GM18868 (cell line): ENCODE measurements around the gene PXDN.
"Not testable (repeated sequence)": the region's sequence is repeated elsewhere in the genome, so short reads cannot be mapped to it uniquely, and the experiment has no call there.

Source experiments
- ATAC-seq: cut with Tn5 transposase; IDR thresholded peaks from one replicate; pipeline ENCODE4 v1.9.1; 2021; ENCODE audit warnings: mild to moderate bottlenecking, moderate library complexity; ENCODE audit not compliant: unreplicated experiment

The PXDN gene

DNA sequence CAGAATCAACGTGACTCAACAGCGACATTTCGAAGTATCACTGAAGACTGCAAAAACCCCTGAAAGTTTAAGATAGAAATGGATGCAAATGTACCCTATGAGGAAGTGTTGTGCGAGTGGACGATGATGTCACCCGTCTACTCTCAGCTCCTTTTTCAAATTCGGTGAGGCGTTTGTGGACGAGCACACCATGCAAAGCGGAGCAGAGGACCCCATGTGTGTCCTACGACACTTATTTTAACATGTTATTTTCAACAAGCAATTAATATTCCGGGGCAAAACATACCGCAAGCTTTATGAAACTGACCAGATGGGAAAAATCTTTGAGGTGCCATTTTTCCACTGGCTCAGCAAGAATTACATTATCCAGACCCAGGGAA is 2.0 kb downstream of the PXDN start:
- no peak for ATAC-seq

DNA sequence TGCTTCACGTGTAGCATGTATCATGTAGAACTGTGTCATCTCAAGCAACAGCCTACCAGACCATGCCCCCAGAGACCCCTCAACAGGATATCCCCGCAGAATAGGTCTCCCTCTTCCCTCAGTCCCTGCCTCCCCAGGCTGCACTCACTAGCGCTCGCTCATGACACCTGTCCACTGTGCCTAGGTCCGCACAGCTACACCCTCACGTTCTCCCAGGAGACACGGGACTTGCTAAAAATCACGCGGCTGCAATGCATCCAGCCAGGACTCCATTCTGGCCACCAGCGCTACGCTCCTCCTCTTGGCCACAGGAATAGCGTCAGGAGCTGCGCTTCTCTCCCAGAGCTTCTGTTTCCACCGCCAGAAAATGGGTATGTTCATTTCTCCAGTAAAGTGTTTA is 2.5 kb downstream of the PXDN start:
- ATAC-seq, result no peak

GRCh38 chr2:1740716-1741589 is 3.4 kb downstream of the PXDN start:
- no peak for ATAC-seq

DNA sequence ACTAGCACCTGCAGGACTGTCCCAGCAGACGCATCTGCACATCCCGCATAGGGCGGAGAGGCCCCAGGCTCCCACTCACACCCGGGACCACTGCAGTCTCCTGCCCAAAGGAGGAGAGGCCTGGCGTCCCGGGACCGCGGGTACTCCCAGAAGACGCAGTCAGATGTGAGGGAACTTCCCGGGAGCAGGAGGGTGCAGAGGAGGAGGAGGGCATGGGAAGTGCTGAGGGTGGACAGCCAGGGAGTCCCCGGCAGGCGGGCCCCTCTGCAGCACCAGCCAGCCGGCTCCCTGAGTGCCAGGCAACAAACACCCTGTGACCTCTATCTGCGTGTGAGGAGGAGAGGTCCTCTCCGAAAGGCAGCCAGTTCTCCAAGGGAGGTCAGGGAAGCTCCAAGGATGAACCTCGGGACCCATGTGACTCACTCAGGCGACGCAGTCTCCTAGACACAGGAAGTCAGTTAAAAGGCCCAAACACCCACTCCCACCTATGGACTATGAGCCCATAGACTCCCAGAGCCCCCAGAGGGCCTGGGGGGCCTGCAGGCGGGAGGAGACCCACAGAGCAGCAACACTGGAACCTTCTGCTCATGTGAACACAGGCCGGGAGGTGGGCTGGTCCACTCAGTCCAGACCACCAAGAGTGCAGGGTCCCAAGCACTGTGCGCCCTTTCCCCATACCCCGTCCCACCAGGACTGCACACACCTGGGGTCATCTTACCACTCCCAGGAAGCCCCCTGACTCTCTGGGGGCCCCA is 4.2 kb downstream of the PXDN start:
- ATAC-seq, result no peak

GRCh38 chr2:1739322-1739957 is 4.9 kb downstream of the PXDN start:
- no peak for ATAC-seq

GRCh38 chr2:1738646-1739302 is 5.5 kb downstream of the PXDN start:
- ATAC-seq, result no peak

- no peak for ATAC-seq
Measured at GRCh38 chr2:1738163-1738562, 6.2 kb downstream of the PXDN start.

DNA sequence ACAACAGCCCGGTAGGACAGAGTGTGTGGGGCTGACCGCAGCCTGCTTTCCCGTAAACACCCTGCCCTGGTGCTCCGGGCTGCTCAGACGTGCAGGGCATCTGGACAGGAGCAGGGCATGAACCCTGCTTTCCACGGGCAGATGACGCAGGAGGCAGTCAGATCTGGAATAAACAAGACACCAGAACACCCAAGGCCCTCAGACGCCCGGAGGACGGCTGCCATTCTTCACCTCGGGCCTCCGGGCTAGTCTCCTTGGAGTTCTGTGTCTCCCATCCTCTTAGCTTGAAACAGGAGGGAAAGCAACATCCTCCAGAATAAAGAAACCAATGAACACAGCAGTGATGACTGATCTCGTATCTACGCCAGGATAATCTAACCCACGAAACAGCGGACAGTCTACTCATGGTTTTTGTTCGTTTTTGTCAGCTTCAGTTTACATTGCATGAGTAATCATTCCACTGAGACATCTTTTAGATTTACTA is 7.3 kb downstream of the PXDN start:
- no peak for ATAC-seq

GRCh38 chr2:1736045-1736444 is 8.3 kb downstream of the PXDN start:
- ATAC-seq, result no peak

- not testable (repeated sequence) for ATAC-seq
Measured at GRCh38 chr2:1733298-1733697, 11.0 kb downstream of the PXDN start.

DNA sequence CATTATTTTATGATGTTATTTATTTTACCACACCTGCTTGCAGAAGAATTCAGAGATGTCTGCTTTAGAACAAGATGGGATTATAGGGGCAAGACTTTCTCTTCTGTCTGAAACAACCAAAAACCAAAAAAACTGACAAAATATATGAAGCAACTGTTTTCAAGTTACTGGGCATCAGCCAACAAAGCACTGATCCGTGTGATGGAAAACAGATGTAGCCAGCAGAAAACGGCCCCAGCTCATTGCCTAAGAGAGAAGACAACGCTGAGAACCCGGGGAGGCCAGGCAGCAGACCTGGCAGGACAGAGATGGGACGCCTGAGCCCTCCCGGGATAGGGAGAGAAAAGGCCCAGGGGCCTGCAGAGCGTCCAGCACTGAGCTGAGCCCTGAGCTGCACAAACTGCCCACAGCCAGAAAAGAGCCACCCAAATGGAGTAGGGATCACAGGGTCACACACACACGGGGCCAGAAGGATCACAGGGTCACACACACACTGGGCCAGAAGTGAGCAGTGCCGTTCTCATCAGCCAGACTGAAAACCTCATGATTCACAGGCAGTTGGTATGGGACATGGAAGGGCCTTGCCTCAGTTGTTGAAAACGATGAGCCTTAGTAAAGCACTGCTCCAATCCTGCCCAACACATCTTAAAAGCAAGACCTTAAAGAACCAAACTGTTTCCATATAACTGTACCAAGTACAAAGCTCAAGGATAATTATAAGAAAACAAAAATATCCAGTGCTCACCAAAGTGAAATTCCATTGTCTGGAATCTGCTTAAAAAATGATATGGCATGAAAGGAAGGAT is 12.1 kb downstream of the PXDN start:
- ATAC-seq, result no peak

DNA sequence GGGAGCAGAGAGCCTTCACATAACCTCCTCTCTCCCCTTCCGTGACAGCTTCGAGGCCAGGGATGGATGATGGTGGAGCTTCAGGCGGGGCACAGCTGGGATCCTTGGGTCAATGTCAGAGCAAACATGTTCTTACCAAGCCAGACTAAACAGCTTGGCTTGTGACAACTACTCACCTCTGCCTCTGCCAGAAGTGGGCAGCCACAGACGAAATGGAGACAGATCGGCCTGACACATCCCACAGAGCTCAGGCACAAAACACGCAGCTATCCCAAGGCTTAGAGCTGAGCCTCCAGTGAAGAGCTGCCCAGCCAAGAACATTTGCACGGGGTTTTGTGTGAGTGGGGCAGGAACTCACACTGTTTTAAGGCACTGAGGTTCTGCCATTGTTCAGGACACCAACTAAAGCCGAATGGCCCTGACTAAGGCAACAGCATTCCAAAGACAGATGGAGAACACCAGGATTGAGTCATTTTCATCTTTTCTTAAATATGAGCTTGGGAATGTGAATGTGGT is 12.8 kb downstream of the PXDN start:
- ATAC-seq, result no peak

- ATAC-seq, result no peak
Measured at GRCh38 chr2:1730015-1730927, 14.0 kb downstream of the PXDN start.

- no peak for ATAC-seq
Measured at GRCh38 chr2:1729242-1729641, 15.1 kb downstream of the PXDN start.

GRCh38 chr2:1728821-1729220 is 15.5 kb downstream of the PXDN start:
- no peak for ATAC-seq

GRCh38 chr2:1727796-1728474 is 16.4 kb downstream of the PXDN start:
- no peak for ATAC-seq

DNA sequence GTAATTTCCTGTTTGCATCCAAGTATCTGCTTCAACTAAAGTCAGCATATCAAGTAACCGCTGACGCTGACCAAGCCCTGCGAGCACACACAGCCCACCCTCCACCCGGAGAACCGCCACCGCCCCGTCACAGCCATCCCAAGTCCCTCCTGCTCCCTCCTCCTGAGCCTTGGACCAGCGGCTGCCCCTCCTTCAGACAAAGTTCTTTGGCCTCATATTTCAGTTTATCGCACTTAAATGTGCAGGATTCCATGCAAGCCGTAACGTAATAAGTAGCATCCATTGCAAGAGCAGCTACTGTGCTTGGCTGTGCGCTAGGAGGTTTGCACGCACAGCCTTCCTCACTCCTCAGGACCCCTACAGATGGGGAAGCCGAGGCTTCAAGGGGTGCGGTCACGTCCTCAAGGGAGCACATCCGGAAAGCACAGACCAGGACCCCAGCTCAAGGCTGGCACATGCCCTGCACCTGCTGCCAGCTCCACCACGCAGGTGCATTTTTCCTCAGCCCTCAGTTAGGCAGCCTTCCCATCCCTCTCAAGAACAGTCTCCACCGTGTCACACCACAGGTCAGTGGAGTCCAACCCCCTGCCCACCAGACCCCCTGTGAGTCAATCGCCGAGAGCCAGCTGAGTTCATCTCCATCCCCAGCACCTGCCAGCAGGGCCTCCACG is 17.1 kb downstream of the PXDN start:
- ATAC-seq, result no peak

DNA sequence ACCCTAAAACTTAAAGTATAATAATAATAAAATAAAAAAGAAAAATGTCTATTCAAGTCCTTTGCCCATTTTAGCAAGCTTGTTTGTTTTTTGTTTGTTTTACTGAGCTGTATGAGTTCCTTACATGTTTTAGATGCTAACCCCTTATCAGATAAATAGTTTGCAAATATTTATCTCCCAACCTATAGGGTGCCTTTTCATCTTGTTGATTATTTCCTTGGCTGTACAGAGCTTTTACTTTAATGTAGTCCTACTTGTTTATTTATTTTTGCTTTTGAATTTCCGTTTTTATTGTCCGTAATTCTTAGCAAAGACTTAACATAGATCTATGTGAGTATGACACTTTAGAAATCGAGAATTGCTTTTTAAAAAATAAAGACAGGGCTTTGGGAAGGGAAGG is 17.8 kb downstream of the PXDN start:
- no peak for ATAC-seq
